ENCODE results near the gene CMIP. TPM values are rescaled to one million over a fixed set of nuclear protein-coding genes. Genes with fewer than 3 reads are reported as not detected.
A peak's percentile ranks its signal among the peaks of the same experiment; 100 is the strongest.

Gene CMIP
- total RNA-seq, 4 donors from 2014 or later, result 44.6 to 152 (median 76.5) TPM

- H3K27ac ChIP-seq, result peak overlapping the region in 2 of 4 donors; percentile 40 to 66
These were observed 128.0 kb downstream of the CMIP start for GRCh38 chr16:81572386-81573144.

GRCh38 chr16:81573533-81574020 is 129.0 kb downstream of the CMIP start:
- no peak for DNase-seq
- Histone ChIP-seq H3K27ac (peak overlapping the region in 2 of 4 donors; percentile 40 to 66), H3K9me3 (no peaks in the 10 kb centered on the region)

More at GRCh38 chr16:81572386-81573144, 128.0 kb downstream of the CMIP start:
- Histone ChIP-seq H3K4me1 (peaks cover 0 to 26% (median 0%) of the 10 kb centered on the region in 4 donors), H3K36me3 (no peaks in the 10 kb centered on the region), H3K27me3 (no peaks in the 10 kb centered on the region), H3K9me3 (no peaks in the 10 kb centered on the region), H3K4me3 (no peak overlapping the region)
- TF ChIP-seq CTCF (IDR thresholded peaks at IDR 0.05), result no peak
- no peak for TF ChIP-seq POLR2A (IDR thresholded peaks at IDR 0.05)
- peak in 1 of 3 donors; percentile 61 for DNase-seq

GRCh38 chr16:81574168-81574567 is 129.6 kb downstream of the CMIP start:
- Histone ChIP-seq H3K9me3 (no peaks in the 10 kb centered on the region), H3K27ac (no peak overlapping the region), H3K4me3 (no peak overlapping the region), H3K4me1 (peaks cover 0 to 18% (median 0%) of the 10 kb centered on the region in 4 donors), H3K36me3 (no peaks in the 10 kb centered on the region), H3K27me3 (no peaks in the 10 kb centered on the region)
- no peak for DNase-seq
- TF ChIP-seq POLR2A (IDR thresholded peaks at IDR 0.05) (no peak), CTCF (IDR thresholded peaks at IDR 0.05) (no peak)

More at GRCh38 chr16:81573533-81574020, 129.0 kb downstream of the CMIP start:
- TF ChIP-seq CTCF (IDR thresholded peaks at IDR 0.05), result no peak
- TF ChIP-seq POLR2A (IDR thresholded peaks at IDR 0.05), result no peak
- Histone ChIP-seq H3K4me3 (no peak overlapping the region), H3K27me3 (no peaks in the 10 kb centered on the region), H3K36me3 (no peaks in the 10 kb centered on the region), H3K4me1 (peaks cover 0 to 16% (median 0%) of the 10 kb centered on the region in 4 donors)

GRCh38 chr16:81575307-81575706 is 130.7 kb downstream of the CMIP start:
- H3K4me3 ChIP-seq, result no peak overlapping the region
- no peaks in the 10 kb centered on the region for H3K27me3 ChIP-seq
- no peak overlapping the region for H3K27ac ChIP-seq
- peaks cover 0 to 19% (median 0%) of the 10 kb centered on the region in 4 donors for H3K4me1 ChIP-seq
- no peaks in the 10 kb centered on the region for H3K9me3 ChIP-seq
- no peak for TF ChIP-seq CTCF (IDR thresholded peaks at IDR 0.05)
- no peak for DNase-seq
- H3K36me3 ChIP-seq, result no peaks in the 10 kb centered on the region

- Histone ChIP-seq H3K36me3 (no peaks in the 10 kb centered on the region), H3K9me3 (no peaks in the 10 kb centered on the region), H3K27me3 (no peaks in the 10 kb centered on the region), H3K27ac (no peak overlapping the region), H3K4me3 (no peak overlapping the region), H3K4me1 (peaks cover 0 to 24% (median 0%) of the 10 kb centered on the region in 4 donors)
- no peak for DNase-seq
- TF ChIP-seq POLR2A (IDR thresholded peaks at IDR 0.05), result no peak
- TF ChIP-seq CTCF (IDR thresholded peaks at IDR 0.05), result no peak
These were observed 131.2 kb downstream of the CMIP start for GRCh38 chr16:81575834-81576233.

Measured in Peyer's patch (tissue), 4 donors.